Activated CD4-positive, CD25-positive, alpha-beta regulatory T cell treated with anti-CD3 and anti-CD28 coated beads, Interleukin-2, amount 50 U/mL, for 72 hours (primary cell): Measurements from ENCODE around the gene DTX3L.
"Not testable (repeated sequence)": the region's sequence is repeated elsewhere in the genome, so short reads cannot be mapped to it uniquely, and the experiment has no call there.

Experiments used
- DNase-seq: peaks from one replicate; pipeline ENCODE4 v3.0.0; 2021

The DTX3L gene

GRCh38 chr3:122562923-122563716 is 1.0 kb upstream of the DTX3L start:
- DNase-seq, result no peak

- no peak for DNase-seq
Measured at GRCh38 chr3:122563717-122564025, 467 bp upstream of the DTX3L start.

GRCh38 chr3:122568131-122568530 is 4.0 kb downstream of the DTX3L start:
- not testable (repeated sequence) for DNase-seq

- no peak for DNase-seq
Measured at GRCh38 chr3:122568755-122569154, 4.6 kb downstream of the DTX3L start.

GRCh38 chr3:122572940-122573412 is 8.8 kb downstream of the DTX3L start:
- DNase-seq, result no peak

- no peak for DNase-seq
Measured at GRCh38 chr3:122576174-122576940, 12.2 kb downstream of the DTX3L start.

GRCh38 chr3:122577409-122578031 is 13.4 kb downstream of the DTX3L start, which contains the start of gene PARP15:
Gene PARP15 (plus strand): TSS chr3:122577650. CDS start chr3:122577668, 18 bp downstream.
- peak; percentile 50 for DNase-seq

GRCh38 chr3:122578069-122578740 is 14.1 kb downstream of the DTX3L start:
- DNase-seq, result no peak

GRCh38 chr3:122580470-122580869 is 16.3 kb downstream of the DTX3L start:
- no peak for DNase-seq

GRCh38 chr3:122581622-122582021 is 17.5 kb downstream of the DTX3L start:
- no peak for DNase-seq

- DNase-seq, result no peak
Measured at GRCh38 chr3:122582390-122582789, 18.3 kb downstream of the DTX3L start.

GRCh38 chr3:122586098-122586497 is 22.0 kb downstream of the DTX3L start:
- DNase-seq, result no peak

GRCh38 chr3:122586773-122587485 is 22.8 kb downstream of the DTX3L start:
- DNase-seq, result no peak

GRCh38 chr3:122587572-122587971 is 23.4 kb downstream of the DTX3L start:
- no peak for DNase-seq

GRCh38 chr3:122589297-122589696 is 25.2 kb downstream of the DTX3L start:
- no peak for DNase-seq

- no peak for DNase-seq
Measured at GRCh38 chr3:122590610-122591009, 26.5 kb downstream of the DTX3L start.

- no peak for DNase-seq
Measured at GRCh38 chr3:122594025-122594424, 29.9 kb downstream of the DTX3L start.

GRCh38 chr3:122598151-122598550 is 34.0 kb downstream of the DTX3L start:
- DNase-seq, result no peak

- no peak for DNase-seq
Measured at GRCh38 chr3:122598556-122598955, 34.4 kb downstream of the DTX3L start.

GRCh38 chr3:122602011-122602710 is 38.0 kb downstream of the DTX3L start:
- DNase-seq, result no peak

GRCh38 chr3:122603056-122603455 is 38.9 kb downstream of the DTX3L start:
- no peak for DNase-seq

- no peak for DNase-seq
Measured at GRCh38 chr3:122606330-122606729, 42.2 kb downstream of the DTX3L start.
